GM12878 (cell line): ENCODE results near the gene IL36B. TPM values are rescaled to one million over a fixed set of nuclear protein-coding genes. Genes with fewer than 3 reads are reported as not detected.
"Not testable (repeated sequence)": the region's sequence is repeated elsewhere in the genome, so short reads cannot be mapped to it uniquely, and the experiment has no call there.

ENCODE experiments used
- ATAC-seq: fragments of 200-7000 bp; cut with Tn5 transposase; 3 replicates; pipeline ENCODE4 v1.9.1; 2020; ENCODE audit warnings: mild to moderate bottlenecking, moderate library complexity
- BruUV-seq: library from RNA; stranded (reverse); fragments of 400-500 nt; replicated peaks from 2 replicates; lab custom pipeline; 2021; lab: Mats Ljungman, UMichigan
- CTCF ChIA-PET: fragments of 300-600 bp; sonication (Branson Sonifier 250); formaldehyde crosslinking; extraction: SDS; loops from one replicate; lab custom pipeline; 2021; ENCODE audit warnings: inconsistent platforms; lab: Yijun Ruan, JAX
- POLR2A ChIA-PET: fragments of 350-600 bp; formaldehyde crosslinking; extraction: SDS; loops from one replicate; lab custom pipeline; 2021; ENCODE audit warnings: inconsistent platforms; lab: Charles Lee
- RAD21 ChIA-PET: fragments of 300-600 bp; sonication (Branson Sonifier 250); formaldehyde crosslinking; loops from one replicate; lab custom pipeline; 2023; ENCODE audit warnings: antibody characterized with exemption; ENCODE audit not compliant: unreplicated experiment; lab: Charles Lee
- SMC1A ChIA-PET: fragments of 300-600 bp; sonication (Branson Sonifier 250); formaldehyde crosslinking; loops from one replicate; lab custom pipeline; 2023; ENCODE audit not compliant: unreplicated experiment, uncharacterized antibody; lab: Charles Lee
- DNase-seq: peaks from one replicate; pipeline ENCODE4 v3.0.0-alpha.2; 2011; ENCODE audit warnings: low read depth, low spot score
- FAIRE-seq: peaks from 3 replicates; lab custom pipeline; 2011; peaks lifted over from hg19 to GRCh38; lab: Jason Lieb, UNC
- H2AFZ ChIP-seq: 2 replicates; pipeline ENCODE4 v1.6.0; 2011; ENCODE audit warnings: low read depth, low read length, control low read depth; ENCODE audit not compliant: control insufficient read depth
- H3K27ac ChIP-seq: 2 replicates; pipeline ENCODE4 v1.5.1; 2011; ENCODE audit warnings: control low read depth; ENCODE audit not compliant: control insufficient read depth, insufficient read depth
- H3K27me3 ChIP-seq, 2 experiments: replicated peaks in 1 of 2; 2 replicates each; pipeline versions ENCODE4 v1.6.0 to v1.6.1; 2011; ENCODE audit warnings: low read length in 1 of 2; ENCODE audit not compliant: control insufficient read depth in 2 of 2, insufficient read depth in 2 of 2
- H3K36me3 ChIP-seq, 2 experiments: 2 replicates each; pipeline ENCODE4 v1.5.1; 2011; ENCODE audit warnings: low read length in 1 of 2; ENCODE audit not compliant: control insufficient read depth in 2 of 2, insufficient read depth in 2 of 2
- H3K4me1 ChIP-seq: 2 replicates; pipeline ENCODE4 v1.6.1; 2011; ENCODE audit warnings: mild to moderate bottlenecking, low read length, moderate library complexity, mixed read lengths; ENCODE audit not compliant: control insufficient read depth, insufficient read depth
- H3K4me2 ChIP-seq: 2 replicates; pipeline ENCODE4 v1.6.0; 2011; ENCODE audit warnings: control low read depth; ENCODE audit not compliant: control insufficient read depth, insufficient read depth
- H3K4me3 ChIP-seq: fragments of 200-600 bp; sonication (generic); 2 replicates; pipeline ENCODE4 v1.5.1; 2016
- H3K79me2 ChIP-seq: 2 replicates; pipeline ENCODE4 v1.6.0; 2011; ENCODE audit warnings: low read length; ENCODE audit not compliant: control insufficient read depth, insufficient read depth
- H3K9ac ChIP-seq: 2 replicates; pipeline ENCODE4 v1.8.0; 2011; ENCODE audit warnings: low read length, control low read depth, mixed read lengths; ENCODE audit not compliant: control insufficient read depth, insufficient read depth
- H3K9me3 ChIP-seq: replicated peaks from 3 replicates; pipeline ENCODE4 v1.5.1; 2011; ENCODE audit warnings: mild to moderate bottlenecking, low read length; ENCODE audit not compliant: control insufficient read depth, insufficient read depth
- H4K20me1 ChIP-seq: 2 replicates; pipeline ENCODE4 v1.6.0; 2011; ENCODE audit not compliant: control insufficient read depth, insufficient read depth
- ATF7 ChIP-seq: fragments of 450-650 bp; IDR thresholded peaks from 2 replicates; pipeline ENCODE4 v1.6.1; 2016; ENCODE audit warnings: low read depth, mild to moderate bottlenecking
- MEF2A ChIP-seq: IDR thresholded peaks from 2 replicates; pipeline ENCODE4 v1.6.1; 2011; ENCODE audit warnings: low read depth, mild to moderate bottlenecking, low read length, moderate library complexity; ENCODE audit not compliant: insufficient read depth
- WGBS: methylation state at CpG from one replicate; pipeline ENCODE4 v1.1.6; 2016; ENCODE audit warnings: low lambda C conversion rate; ENCODE audit not compliant: insufficient replicate concordance, insufficient coverage; ENCODE audit errors: missing lambda C conversion rate; 5-methylcytosine and 5-hydroxymethylcytosine counted together
- in situ Hi-C: fragments of 300-500 bp; cut with MboI; formaldehyde crosslinking; loops from 9 replicates; pipeline ENCODE4 v1.14.3; 2018; ENCODE audit warnings: mixed read lengths
- intact Hi-C: fragments of 100-400 bp; cut with micrococcal nuclease; formaldehyde crosslinking; loops from one replicate; pipeline ENCODE4 v1.14.2; 2022; ENCODE audit not compliant: unreplicated experiment
- polyA plus RNA-seq, 11 experiments: library from polyadenylated mRNA; depleted of rRNA in 4 of 11; unstranded in 6 of 11; stranded (reverse) in 5 of 11; fragments of >200 nt; fragmentation: Nextera tagmentation in 4 of 11; fragmentation: Illumina TruSeq in 1 of 11; extraction: Ambion mirVana in 4 of 11; extraction: Trizol in 1 of 11; gene quantifications; 1 replicate in 1 of 11; 2 replicates in 10 of 11; pipeline versions ENCODE4 v1.2.1 to v1.2.3, GENCODE V29; 2011 to 2016; ENCODE audit warnings: inconsistent platforms in 2 of 11, missing spikeins in 2 of 11, low read depth in 1 of 11
- total RNA-seq, 4 experiments: library from RNA; depleted of rRNA in 3 of 4; stranded (reverse); fragments of >200 nt in 3 of 4; fragmentation: Illumina TruSeq in 1 of 4; extraction: Trizol in 1 of 4; gene quantifications; 2 replicates each; pipeline versions ENCODE4 v1.2.1 to v1.2.3, GENCODE V29; 2013 to 2021
- TF ChIP-seq, protein P1 (sequence below): IDR thresholded peaks from 2 replicates; pipeline ENCODE4 v1.6.1; 2011; ENCODE audit warnings: mild to moderate bottlenecking, low read depth, low read length, moderate library complexity; ENCODE audit not compliant: insufficient replicate concordance

Gene IL36B
- total and polyA plus RNA-seq, 10 of the 15 experiments (the other 5 are each of a cell fraction or from before 2014, with no cell fraction given), result not detected

DNA sequence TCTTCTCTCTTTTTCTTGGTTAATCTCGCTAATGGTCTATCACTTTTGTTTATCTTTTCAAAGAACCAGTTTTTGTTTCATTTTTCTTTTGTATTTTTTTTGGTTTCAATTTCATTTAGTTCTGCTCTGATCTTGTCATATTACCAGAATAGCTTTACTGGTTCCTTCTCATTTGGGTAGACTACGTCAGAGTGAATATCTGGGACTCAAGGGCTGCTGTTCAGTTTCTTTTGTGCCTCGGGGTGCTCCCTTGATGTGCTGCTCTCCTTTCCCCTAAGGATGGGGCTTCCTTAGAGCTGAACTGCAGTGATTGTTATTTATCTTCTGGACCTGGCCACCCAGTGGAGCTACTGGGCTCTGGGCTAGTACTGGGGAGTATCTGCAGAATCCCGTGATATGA lies 45.4 kb upstream of the IL36B start:
- Histone ChIP-seq H3K4me1 (no peaks in the 10 kb centered on the region), H3K27me3 (no peaks in the 10 kb centered on the region; a peak in 1 of 4 replicates), H3K36me3 (no peaks in the 10 kb centered on the region), H3K79me2 (no peaks in the 10 kb centered on the region), H2AFZ (peak overlapping the region; percentile 71), H3K9ac (no peak overlapping the region), H3K4me3 (no peak overlapping the region)
- intact Hi-C loops (no loop called here), in situ Hi-C loops (no loop called here)
- peak; percentile 65 for ATAC-seq
- no peak for FAIRE-seq
- WGBS, result 50% methylated on average over 4 of the region's 4 CpGs
- no TSS peak for BruUV-seq
- TF ChIP-seq ATF7 (peak; percentile 80), MEF2A (peak; percentile 41; the same call in 1 of the 2 replicates)
- TF ChIP-seq, protein P1, sequence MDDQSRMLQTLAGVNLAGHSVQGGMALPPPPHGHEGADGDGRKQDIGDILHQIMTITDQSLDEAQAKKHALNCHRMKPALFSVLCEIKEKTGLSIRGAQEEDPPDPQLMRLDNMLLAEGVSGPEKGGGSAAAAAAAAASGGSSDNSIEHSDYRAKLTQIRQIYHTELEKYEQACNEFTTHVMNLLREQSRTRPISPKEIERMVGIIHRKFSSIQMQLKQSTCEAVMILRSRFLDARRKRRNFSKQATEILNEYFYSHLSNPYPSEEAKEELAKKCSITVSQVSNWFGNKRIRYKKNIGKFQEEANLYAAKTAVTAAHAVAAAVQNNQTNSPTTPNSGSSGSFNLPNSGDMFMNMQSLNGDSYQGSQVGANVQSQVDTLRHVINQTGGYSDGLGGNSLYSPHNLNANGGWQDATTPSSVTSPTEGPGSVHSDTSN, result no peak
- TF ChIP-seq, all 136 proteins: peak for 2
- ChIA-PET POLR2A (interaction anchor here (0.5 to 0.6 kb wide), 2 partner anchors 18 to 1266 kb away, joined by 3 read pairs; no protein-coding TSS in a partner anchor), SMC1A (interaction anchor here (1.0 to 1.6 kb wide), 3 partner anchors 9 to 106 kb away, joined by 3 read pairs; no protein-coding TSS in a partner anchor), RAD21 (no interaction called here), CTCF (interaction anchor here (0.7 to 1.6 kb wide), 6 partner anchors 15 to 38 kb away, joined by 3 to 4 read pairs (median 4); no protein-coding TSS in a partner anchor)
- no peak for DNase-seq
- peak overlapping the region; percentile 61 for H3K4me2 ChIP-seq
- no peaks in the 10 kb centered on the region for H4K20me1 ChIP-seq
- H3K27ac ChIP-seq, result no peak overlapping the region
- no peaks in the 10 kb centered on the region; the same call in 1 of the 3 replicates for H3K9me3 ChIP-seq

GRCh38 chr2:113096842-113097618 lies 44.4 kb upstream of the IL36B start:
- POLR2A ChIA-PET, DNase-seq, FAIRE-seq, H3K9ac ChIP-seq, H3K9me3 ChIP-seq, H3K4me1 ChIP-seq, H3K36me3 ChIP-seq, intact Hi-C loops, H3K4me2 ChIP-seq, H2AFZ ChIP-seq, RAD21 ChIA-PET, H4K20me1 ChIP-seq, H3K4me3 ChIP-seq, H3K27ac ChIP-seq, H3K79me2 ChIP-seq, ATAC-seq, BruUV-seq, in situ Hi-C loops, H3K27me3 ChIP-seq: not testable (repeated sequence)
- ChIA-PET SMC1A (interaction anchor here (1.0 to 1.6 kb wide), 3 partner anchors 8 to 107 kb away, joined by 3 read pairs; no protein-coding TSS in a partner anchor), CTCF (interaction anchor here (1.0 to 1.6 kb wide), 3 partner anchors 14 to 39 kb away, joined by 3 to 4 read pairs (median 4); no protein-coding TSS in a partner anchor)
- 0% methylated on average over 2 of the region's 2 CpGs for WGBS

DNA sequence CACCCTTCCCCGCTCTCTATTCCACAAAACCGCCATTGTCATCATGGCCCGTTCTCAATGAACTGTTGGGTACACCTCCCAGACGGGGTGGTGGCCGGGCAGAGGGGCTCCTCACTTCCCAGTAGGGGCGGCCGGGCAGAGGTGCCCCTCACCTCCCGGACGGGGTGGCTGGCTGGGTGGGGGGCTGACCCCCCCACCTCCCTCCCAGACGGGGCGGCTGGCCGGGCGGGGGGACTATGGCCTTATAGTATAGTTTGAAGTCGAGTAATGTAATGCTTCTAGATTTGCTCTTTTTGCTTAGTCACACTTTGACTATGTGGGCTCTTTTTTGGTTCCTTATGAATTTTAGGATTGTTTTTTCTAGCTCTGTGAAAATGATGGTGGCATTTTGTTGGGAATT lies 43.6 kb upstream of the IL36B start:
- H3K4me1 ChIP-seq, in situ Hi-C loops, POLR2A ChIA-PET, H2AFZ ChIP-seq, DNase-seq, SMC1A ChIA-PET, H3K27me3 ChIP-seq, BruUV-seq, H3K27ac ChIP-seq, H3K9ac ChIP-seq, H3K4me3 ChIP-seq, H3K9me3 ChIP-seq, ATAC-seq, H3K4me2 ChIP-seq, intact Hi-C loops, H3K79me2 ChIP-seq, RAD21 ChIA-PET, CTCF ChIA-PET, H3K36me3 ChIP-seq, FAIRE-seq, H4K20me1 ChIP-seq: not testable (repeated sequence)
- WGBS, result 83% methylated on average over 14 of the region's 14 CpGs
